ENCODE data around the gene SPATA12.

The SPATA12 gene

GRCh38 chr3:57060089-57060821 is at the start of gene SPATA12:
SPATA12 (plus strand) TSS chr3:57060664; CDS start chr3:57073695, 13,031 bp downstream.
- DNase-seq (ENCODE audit: low read depth): peak; percentile 80

- no peak for DNase-seq (ENCODE audit: low read depth)
These were observed 49.4 kb upstream of the SPATA12 start for GRCh38 chr3:57011022-57011421.

- no peak for DNase-seq (ENCODE audit: low read depth)
These were observed 47.6 kb upstream of the SPATA12 start for GRCh38 chr3:57012847-57013246.

- DNase-seq (ENCODE audit: low read depth): no peak
These were observed 45.1 kb upstream of the SPATA12 start for GRCh38 chr3:57015350-57015729.

- DNase-seq (ENCODE audit: low read depth): no peak
These were observed 44.6 kb upstream of the SPATA12 start for GRCh38 chr3:57015912-57016311.

- no peak for DNase-seq (ENCODE audit: low read depth)
These were observed 43.0 kb upstream of the SPATA12 start for GRCh38 chr3:57017459-57017845.

GRCh38 chr3:57018246-57018645 is 42.2 kb upstream of the SPATA12 start:
- no peak for DNase-seq (ENCODE audit: low read depth)

- DNase-seq (ENCODE audit: low read depth): no peak
These were observed 41.4 kb upstream of the SPATA12 start for GRCh38 chr3:57019057-57019456.

- no peak for DNase-seq (ENCODE audit: low read depth)
These were observed 35.2 kb upstream of the SPATA12 start for GRCh38 chr3:57025237-57025636.

GRCh38 chr3:57026944-57027343 is 33.5 kb upstream of the SPATA12 start:
- DNase-seq (ENCODE audit: low read depth): no peak

GRCh38 chr3:57029383-57029782 is 31.1 kb upstream of the SPATA12 start:
- DNase-seq (ENCODE audit: low read depth): no peak

GRCh38 chr3:57029924-57030323 is 30.5 kb upstream of the SPATA12 start:
- DNase-seq (ENCODE audit: low read depth): no peak

GRCh38 chr3:57030721-57031120 is 29.7 kb upstream of the SPATA12 start:
- DNase-seq (ENCODE audit: low read depth): no peak

- no peak for DNase-seq (ENCODE audit: low read depth)
These were observed 28.6 kb upstream of the SPATA12 start for GRCh38 chr3:57031631-57032541.

GRCh38 chr3:57036952-57037351 is 23.5 kb upstream of the SPATA12 start:
- DNase-seq (ENCODE audit: low read depth): no peak

- DNase-seq (ENCODE audit: low read depth): no peak
These were observed 21.8 kb upstream of the SPATA12 start for GRCh38 chr3:57038466-57039164.

GRCh38 chr3:57041674-57042073 is 18.8 kb upstream of the SPATA12 start:
- no peak for DNase-seq (ENCODE audit: low read depth)

GRCh38 chr3:57043518-57043917 is 16.9 kb upstream of the SPATA12 start:
- DNase-seq (ENCODE audit: low read depth): no peak

- no peak for DNase-seq (ENCODE audit: low read depth)
These were observed 14.2 kb upstream of the SPATA12 start for GRCh38 chr3:57046101-57046765.

- no peak for DNase-seq (ENCODE audit: low read depth)
These were observed 12.3 kb upstream of the SPATA12 start for GRCh38 chr3:57048052-57048671.

- no peak for DNase-seq (ENCODE audit: low read depth)
These were observed 11.7 kb upstream of the SPATA12 start for GRCh38 chr3:57048728-57049127.

- DNase-seq (ENCODE audit: low read depth): no peak
These were observed 7.8 kb upstream of the SPATA12 start for GRCh38 chr3:57052662-57053061.

All from HS-5 (cell line).